Uterus (tissue), 2 donors: Measurements from ENCODE around the gene MGARP.

ENCODE experiments used
- POLR2A ChIP-seq, 2 donors: fragments of 450-650 bp; IDR thresholded peaks; one replicate each; pipeline ENCODE4 v1.6.1; 2016; ENCODE audit warnings: antibody characterized with exemption in 2 of 2, mild to moderate bottlenecking in 1 of 2, moderate library complexity in 1 of 2
- TF ChIP-seq, protein P1 (sequence below), 4 experiments: fragments of 200-600 bp in 2 of 4; fragments of 450-650 bp in 2 of 4; sonication (generic) in 2 of 4; IDR thresholded peaks; one replicate each; pipeline ENCODE4 v1.5.1; 2016 to 2019; ENCODE audit warnings: antibody characterized with exemption in 4 of 4, mild to moderate bottlenecking in 2 of 4, moderate library complexity in 1 of 4

DNA sequence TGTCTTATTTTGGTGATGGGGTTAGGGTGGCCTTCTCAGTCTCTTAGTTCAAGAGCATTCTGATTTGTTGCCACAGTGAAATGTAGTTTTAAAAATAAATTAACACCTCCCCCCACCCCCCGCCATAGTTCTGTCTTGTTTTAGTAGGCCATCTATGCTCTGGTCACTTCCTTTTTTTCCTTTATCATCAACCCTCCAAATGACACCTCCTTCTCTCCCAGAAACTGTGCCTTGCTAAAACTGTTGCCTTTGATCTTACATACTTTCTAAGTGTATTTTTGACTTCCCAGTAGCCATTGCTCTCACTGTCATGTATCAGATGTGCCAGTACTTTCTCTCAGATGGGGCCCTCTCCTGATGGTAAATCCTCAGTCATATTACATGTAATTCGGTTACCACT, 36.7 kb upstream of the MGARP start:
- no peak for TF ChIP-seq POLR2A (IDR thresholded peaks at IDR 0.05)
- TF ChIP-seq, protein P1, sequence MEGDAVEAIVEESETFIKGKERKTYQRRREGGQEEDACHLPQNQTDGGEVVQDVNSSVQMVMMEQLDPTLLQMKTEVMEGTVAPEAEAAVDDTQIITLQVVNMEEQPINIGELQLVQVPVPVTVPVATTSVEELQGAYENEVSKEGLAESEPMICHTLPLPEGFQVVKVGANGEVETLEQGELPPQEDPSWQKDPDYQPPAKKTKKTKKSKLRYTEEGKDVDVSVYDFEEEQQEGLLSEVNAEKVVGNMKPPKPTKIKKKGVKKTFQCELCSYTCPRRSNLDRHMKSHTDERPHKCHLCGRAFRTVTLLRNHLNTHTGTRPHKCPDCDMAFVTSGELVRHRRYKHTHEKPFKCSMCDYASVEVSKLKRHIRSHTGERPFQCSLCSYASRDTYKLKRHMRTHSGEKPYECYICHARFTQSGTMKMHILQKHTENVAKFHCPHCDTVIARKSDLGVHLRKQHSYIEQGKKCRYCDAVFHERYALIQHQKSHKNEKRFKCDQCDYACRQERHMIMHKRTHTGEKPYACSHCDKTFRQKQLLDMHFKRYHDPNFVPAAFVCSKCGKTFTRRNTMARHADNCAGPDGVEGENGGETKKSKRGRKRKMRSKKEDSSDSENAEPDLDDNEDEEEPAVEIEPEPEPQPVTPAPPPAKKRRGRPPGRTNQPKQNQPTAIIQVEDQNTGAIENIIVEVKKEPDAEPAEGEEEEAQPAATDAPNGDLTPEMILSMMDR (IDR thresholded peaks at IDR 0.05): no peak
